Measurements from ENCODE around the gene NFKBIL1.

DNA sequence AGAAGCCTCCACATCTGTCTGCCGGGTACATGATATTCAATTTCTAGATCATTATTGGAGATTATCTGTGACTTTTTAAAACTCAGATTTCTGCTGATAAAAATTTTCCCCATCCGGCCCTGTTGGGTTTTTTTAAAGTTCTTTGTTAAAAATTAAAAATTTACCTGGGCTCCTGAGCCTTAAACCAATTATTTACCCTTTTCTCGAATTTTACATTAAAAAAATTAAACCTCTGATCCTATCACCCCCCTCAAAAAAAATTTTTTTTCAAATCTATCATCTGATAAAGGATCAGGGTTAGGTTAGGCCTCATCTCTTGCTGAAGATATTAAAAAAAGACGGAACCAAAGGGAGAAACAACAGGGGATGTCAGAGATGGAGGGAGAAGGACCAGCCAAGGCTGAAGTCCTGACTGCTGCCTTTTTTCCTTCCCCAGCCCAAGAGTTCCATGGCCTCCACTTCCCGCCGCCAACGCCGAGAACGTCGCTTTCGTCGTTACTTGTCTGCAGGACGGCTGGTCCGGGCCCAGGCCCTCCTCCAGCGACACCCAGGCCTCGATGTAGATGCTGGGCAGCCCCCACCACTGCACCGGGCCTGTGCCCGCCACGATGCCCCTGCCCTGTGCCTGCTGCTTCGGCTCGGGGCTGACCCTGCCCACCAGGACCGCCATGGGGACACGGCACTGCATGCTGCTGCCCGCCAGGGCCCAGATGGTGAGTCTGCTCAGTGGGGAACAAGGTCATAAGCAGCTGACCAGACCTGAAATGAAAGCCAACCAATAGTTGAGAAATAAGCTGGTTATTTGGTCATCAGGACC, 527 bp downstream of the NFKBIL1 start:
- TF ChIP-seq, protein P1, sequence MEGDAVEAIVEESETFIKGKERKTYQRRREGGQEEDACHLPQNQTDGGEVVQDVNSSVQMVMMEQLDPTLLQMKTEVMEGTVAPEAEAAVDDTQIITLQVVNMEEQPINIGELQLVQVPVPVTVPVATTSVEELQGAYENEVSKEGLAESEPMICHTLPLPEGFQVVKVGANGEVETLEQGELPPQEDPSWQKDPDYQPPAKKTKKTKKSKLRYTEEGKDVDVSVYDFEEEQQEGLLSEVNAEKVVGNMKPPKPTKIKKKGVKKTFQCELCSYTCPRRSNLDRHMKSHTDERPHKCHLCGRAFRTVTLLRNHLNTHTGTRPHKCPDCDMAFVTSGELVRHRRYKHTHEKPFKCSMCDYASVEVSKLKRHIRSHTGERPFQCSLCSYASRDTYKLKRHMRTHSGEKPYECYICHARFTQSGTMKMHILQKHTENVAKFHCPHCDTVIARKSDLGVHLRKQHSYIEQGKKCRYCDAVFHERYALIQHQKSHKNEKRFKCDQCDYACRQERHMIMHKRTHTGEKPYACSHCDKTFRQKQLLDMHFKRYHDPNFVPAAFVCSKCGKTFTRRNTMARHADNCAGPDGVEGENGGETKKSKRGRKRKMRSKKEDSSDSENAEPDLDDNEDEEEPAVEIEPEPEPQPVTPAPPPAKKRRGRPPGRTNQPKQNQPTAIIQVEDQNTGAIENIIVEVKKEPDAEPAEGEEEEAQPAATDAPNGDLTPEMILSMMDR (IDR thresholded peaks at IDR 0.05), result no peak
- TF ChIP-seq POLR2A (IDR thresholded peaks at IDR 0.05), result no peak

Data from testis (tissue), 2 donors.